Epidermal melanocyte (primary cell): ENCODE measurements around the gene ZSCAN25.
"Not testable (repeated sequence)": the region's sequence is repeated elsewhere in the genome, so short reads cannot be mapped to it uniquely, and the experiment has no call there.

ENCODE experiments used
- DNase-seq: peaks from one replicate; pipeline ENCODE4 v3.0.0; 2011; ENCODE audit warnings: low spot score; ENCODE audit not compliant: insufficient read length

The ZSCAN25 gene

DNA sequence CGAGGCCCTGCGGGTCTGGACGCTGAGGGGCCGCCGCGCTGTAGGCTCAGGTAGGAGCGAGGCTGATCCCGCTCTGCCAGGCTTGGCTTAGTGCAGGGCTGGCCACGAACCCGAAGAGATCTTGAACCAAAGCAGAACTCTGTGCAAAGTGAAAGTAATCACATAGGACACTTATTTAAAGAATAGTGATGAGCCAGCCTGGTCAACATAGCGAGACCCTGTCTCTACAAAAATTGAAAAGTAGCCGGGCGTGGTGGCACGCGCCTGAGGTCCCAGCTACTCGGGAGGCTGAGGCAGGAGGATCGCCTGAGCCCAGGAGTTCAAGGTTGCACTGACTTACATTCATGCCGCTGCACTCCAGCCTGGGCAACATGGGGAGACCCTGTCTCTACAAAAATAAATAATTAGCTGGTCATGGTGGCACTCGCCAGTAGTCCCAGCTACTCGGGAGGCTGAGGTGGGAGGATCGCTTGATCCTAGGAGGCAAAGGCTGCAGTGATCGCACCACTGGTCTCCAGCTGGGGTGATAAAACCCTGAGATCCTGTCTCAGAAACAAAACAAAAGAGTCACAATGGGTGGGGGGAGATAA, 541 bp downstream of the ZSCAN25 start:
- DNase-seq: no peak

GRCh38 chr7:99618726-99619125, 2.0 kb downstream of the ZSCAN25 start:
- peak; percentile 45 for DNase-seq

- DNase-seq: no peak
Measured at GRCh38 chr7:99619571-99620130, 2.9 kb downstream of the ZSCAN25 start.

DNA sequence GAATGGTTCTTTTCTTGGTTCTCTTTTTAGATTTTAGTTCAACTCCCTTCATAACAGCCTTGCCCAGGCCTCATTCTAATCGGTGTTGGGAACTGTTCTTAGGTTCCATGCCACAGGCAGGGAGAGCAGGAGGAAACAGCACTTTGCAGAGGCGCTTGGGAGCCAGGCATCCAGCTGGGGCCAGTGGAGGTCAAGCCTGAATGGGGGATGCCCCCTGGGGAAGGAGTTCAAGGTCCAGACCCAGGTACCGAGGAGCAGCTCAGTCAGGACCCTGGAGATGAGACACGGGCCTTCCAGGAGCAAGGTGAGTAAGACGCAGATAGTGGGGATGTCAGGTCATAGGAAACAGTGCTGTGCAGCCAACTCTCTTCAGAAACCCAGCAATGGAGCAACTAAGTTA, 4.5 kb downstream of the ZSCAN25 start:
- DNase-seq: no peak

- DNase-seq: no peak
Measured at GRCh38 chr7:99622596-99622995, 5.8 kb downstream of the ZSCAN25 start.

DNA sequence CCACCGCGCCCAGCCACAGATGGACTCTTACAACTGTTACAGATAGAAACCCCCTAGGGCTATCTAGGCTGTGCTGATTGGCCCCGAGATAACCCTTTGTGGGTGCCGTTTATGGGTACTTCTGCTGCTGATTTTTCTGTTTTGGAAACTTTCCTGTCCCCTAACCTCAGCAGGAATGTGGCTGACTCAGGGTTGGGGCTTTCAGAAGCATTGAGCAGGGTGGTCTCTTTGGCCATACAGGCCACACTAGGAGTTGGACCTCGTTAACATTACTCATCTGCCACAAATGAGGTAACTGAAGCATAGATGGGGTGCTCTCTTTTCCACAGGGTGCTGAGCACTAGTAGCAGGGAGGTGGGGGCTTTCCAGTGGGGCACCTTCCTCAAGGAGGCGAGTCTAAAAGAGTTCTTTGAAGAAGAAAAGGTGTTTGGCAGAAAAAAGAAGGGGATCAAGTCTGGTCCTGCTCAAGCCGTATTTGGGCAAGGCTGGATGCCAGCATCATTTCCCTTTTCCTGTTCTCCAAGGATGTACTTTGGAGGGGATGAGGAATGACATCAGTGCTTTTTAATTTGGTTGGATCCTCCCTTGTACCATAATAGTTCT, 6.4 kb downstream of the ZSCAN25 start:
- DNase-seq: no peak

GRCh38 chr7:99623702-99624447, 7.1 kb downstream of the ZSCAN25 start:
- no peak for DNase-seq

GRCh38 chr7:99624484-99624883, 7.7 kb downstream of the ZSCAN25 start:
- no peak for DNase-seq

GRCh38 chr7:99625321-99625720, 8.6 kb downstream of the ZSCAN25 start:
- DNase-seq: no peak

- no peak for DNase-seq
Measured at GRCh38 chr7:99625961-99626360, 9.2 kb downstream of the ZSCAN25 start.

GRCh38 chr7:99626661-99627060, 9.9 kb downstream of the ZSCAN25 start:
- DNase-seq: no peak

DNA sequence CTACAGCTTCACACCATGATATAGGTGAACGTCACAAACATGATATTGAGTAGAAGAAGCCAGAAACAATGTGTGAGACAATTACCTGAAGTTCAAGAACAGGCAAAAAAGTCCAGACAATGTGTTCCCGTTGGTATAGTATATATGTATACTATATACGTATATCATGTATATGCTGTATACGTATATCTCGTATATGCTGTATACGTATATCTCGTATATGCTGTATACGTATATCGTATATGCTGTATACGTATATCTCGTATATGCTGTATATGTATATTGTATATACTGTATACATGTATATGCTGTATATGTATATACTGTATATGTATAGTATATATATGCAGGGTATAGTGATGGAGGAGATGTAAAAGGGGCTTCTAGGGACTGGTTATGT, 10.8 kb downstream of the ZSCAN25 start:
- no peak for DNase-seq

- no peak for DNase-seq
Measured at GRCh38 chr7:99628471-99629465, 12.0 kb downstream of the ZSCAN25 start.

GRCh38 chr7:99629643-99630042, 12.9 kb downstream of the ZSCAN25 start:
- DNase-seq: no peak

DNA sequence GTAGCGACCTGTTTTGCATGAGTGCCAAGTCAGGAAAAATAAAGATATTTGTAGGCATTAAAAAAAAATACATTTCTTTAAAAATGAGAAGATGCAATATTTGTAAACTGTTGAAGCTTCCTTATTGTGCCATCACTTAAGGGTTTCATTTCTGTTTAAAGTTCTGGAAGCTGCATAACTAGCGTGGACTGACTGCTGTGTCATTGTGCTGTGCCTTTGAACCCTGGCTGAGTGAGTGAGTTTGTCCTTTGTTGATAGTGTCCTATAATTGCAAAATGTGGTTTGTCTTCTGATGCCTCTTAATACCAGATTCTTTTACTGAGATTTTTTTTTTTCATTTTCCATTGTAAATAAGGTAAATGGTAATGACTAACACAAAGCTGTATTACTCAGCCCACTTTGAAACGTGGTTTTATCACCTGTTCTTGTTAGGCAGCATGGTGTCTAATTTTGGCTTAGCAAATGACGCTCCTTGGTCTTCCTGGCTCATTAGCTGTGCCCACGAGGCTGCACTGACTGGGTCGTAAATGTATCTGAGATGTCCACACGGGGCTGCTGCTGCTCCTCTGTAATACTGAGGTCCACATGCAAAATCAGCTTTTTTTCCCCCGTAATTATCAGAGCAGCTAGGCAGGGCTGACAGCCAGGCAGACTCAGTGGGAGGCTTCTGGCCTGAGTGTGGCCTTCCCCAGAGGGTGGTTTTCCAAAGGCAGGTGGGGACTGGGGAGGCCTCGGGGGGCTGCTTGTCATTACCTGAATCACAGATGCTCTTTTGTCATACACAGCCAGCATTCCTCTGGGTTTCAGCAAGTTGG, 14.8 kb downstream of the ZSCAN25 start:
- DNase-seq: no peak

DNA sequence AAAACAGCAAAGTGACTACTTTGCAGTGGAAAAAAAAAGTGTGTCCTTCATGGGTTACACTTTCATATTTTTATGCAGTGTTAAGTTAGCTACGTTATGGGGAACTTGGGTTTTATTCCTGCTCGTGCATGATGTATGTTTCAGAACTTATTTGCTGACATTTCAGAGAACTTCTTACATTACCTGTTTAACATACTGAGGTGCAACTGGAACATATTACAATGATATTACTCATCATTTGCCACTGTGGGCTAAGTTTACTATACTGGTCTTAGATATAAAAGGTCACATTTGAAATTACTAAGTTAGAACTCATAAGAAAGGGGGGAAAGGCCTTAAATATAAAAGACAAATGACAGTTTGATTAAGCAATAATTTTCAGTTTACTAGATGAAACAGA, 20.7 kb downstream of the ZSCAN25 start:
- DNase-seq: not testable (repeated sequence)

- DNase-seq: no peak
Measured at GRCh38 chr7:99638731-99639130, 22.0 kb downstream of the ZSCAN25 start.

- DNase-seq: no peak
Measured at GRCh38 chr7:99639267-99639666, 22.5 kb downstream of the ZSCAN25 start.

DNA sequence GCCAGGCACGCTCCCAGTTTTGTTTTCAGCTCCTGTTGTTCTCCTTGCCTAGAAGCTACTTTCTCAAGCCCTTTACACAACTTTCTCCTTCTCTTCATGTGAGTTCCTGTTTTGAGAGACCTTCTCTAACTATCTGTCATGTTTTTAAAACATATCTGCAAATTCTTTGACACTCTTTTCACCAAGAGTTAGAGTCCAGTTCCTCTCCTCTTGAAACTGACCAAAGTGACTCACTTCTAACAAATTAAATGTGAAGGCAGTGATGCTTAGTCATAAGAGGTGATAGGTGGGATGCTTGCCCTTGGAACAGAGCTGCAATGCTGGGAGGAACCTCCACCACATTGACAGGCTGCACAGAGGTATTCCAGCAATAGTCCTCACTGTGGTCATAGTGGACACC, 25.3 kb downstream of the ZSCAN25 start:
- DNase-seq: no peak

DNA sequence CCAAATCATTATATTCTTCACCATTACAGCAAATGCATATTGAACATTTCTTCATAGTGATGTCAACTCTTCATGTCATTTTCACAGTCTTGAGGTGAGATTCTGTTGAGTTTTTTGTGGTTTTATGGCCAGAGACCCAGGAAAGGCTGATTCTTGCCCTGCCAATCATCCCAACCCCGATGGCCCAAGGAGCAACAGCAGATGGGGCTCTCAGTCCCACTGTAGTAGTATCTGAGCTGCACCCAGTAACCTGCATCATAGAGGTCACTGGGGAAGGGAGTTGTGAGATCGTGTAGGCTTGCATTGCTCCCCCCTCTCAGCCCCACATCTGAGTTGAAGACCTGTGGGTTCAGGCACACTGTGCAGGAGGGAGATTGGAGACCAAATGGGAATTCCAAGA, 26.7 kb downstream of the ZSCAN25 start:
- no peak for DNase-seq
